B cell (primary cell): ENCODE measurements around the gene TRIM24.
"Not testable (repeated sequence)": the region's sequence is repeated elsewhere in the genome, so short reads cannot be mapped to it uniquely, and the experiment has no call there.

Experiments
- CTCF ChIP-seq: fragments of 200-600 bp; IDR thresholded peaks from one replicate; pipeline ENCODE4 v1.8.0; 2022; ENCODE audit warnings: antibody characterized with exemption, mild to moderate bottlenecking
- EZH2 ChIP-seq: IDR thresholded peaks from 2 replicates; pipeline ENCODE4 v1.6.1; 2012; ENCODE audit warnings: borderline replicate concordance, low read depth, mild to moderate bottlenecking, moderate library complexity, low read length; ENCODE audit not compliant: insufficient read depth, poor library complexity, severe bottlenecking

DNA sequence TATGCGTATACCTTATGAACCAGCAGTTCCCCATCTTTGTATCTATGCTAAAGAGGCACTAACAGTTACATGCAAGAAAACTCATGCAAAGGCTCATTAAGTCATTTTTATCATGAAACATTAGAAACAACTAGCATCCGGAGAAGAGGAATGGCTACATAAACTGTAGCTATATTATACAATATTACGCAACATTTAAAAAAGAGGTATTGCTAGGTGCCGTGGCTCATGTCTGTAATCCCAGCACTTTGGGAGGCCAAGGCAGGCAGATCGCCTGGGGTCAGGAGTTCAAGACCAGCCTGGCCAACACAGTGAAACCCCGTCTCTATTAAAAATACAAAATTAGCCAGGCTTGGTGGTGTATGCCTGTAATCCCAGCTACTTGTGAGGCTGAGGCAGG is 47.1 kb upstream of the TRIM24 start:
- TF ChIP-seq EZH2, CTCF: not testable (repeated sequence)
